H9 (cell line): ENCODE measurements around the gene ACKR4. TPM values are rescaled to one million over a fixed set of nuclear protein-coding genes. Genes with fewer than 3 reads are reported as not detected.

Experiments used
- DNase-seq: peaks from one replicate; pipeline ENCODE4 v3.0.0-alpha.2; 2017
- H2AFZ ChIP-seq: one replicate; pipeline ENCODE4 v1.6.1; 2013; ENCODE audit warnings: mild to moderate bottlenecking, low read length, control low read depth, moderate library complexity
- H2AK5ac ChIP-seq: 2 replicates; pipeline ENCODE4 v1.6.1; 2013; ENCODE audit warnings: low read length, control low read depth, mixed read lengths; ENCODE audit not compliant: insufficient read length
- H2BK120ac ChIP-seq: one replicate; pipeline ENCODE4 v1.6.1; 2013; ENCODE audit warnings: low read depth, mild to moderate bottlenecking, low read length, control low read depth, inconsistent platforms; ENCODE audit not compliant: poor library complexity, severe bottlenecking
- H2BK12ac ChIP-seq: 2 replicates; pipeline ENCODE4 v1.6.1; 2013; ENCODE audit warnings: low read length, control low read depth, mixed read lengths, low read depth; ENCODE audit not compliant: insufficient read length
- H2BK15ac ChIP-seq: 2 replicates; pipeline ENCODE4 v1.6.1; 2013; ENCODE audit warnings: low read depth, low read length, control low read depth
- H2BK20ac ChIP-seq: one replicate; pipeline ENCODE4 v1.6.1; 2013; ENCODE audit warnings: low read depth, mild to moderate bottlenecking, low read length, control low read depth, inconsistent platforms; ENCODE audit not compliant: poor library complexity, severe bottlenecking
- H2BK5ac ChIP-seq: 2 replicates; pipeline ENCODE4 v1.6.1; 2013; ENCODE audit warnings: low read length, control low read depth, mixed read lengths; ENCODE audit not compliant: insufficient read length
- H3K14ac ChIP-seq: 2 replicates; pipeline ENCODE4 v1.6.1; 2013; ENCODE audit warnings: low read length, control low read depth; ENCODE audit not compliant: insufficient read depth
- H3K18ac ChIP-seq: 2 replicates; pipeline ENCODE4 v1.6.1; 2013; ENCODE audit warnings: low read depth, mild to moderate bottlenecking, mixed read lengths, low read length, control low read depth; ENCODE audit not compliant: insufficient read length
- H3K23ac ChIP-seq: 2 replicates; pipeline ENCODE4 v1.6.1; 2013; ENCODE audit warnings: low read length, control low read depth, mixed read lengths, low read depth; ENCODE audit not compliant: insufficient read length
- H3K23me2 ChIP-seq: 2 replicates; pipeline ENCODE4 v1.6.1; 2013; ENCODE audit warnings: low read depth, mild to moderate bottlenecking, mixed read lengths, low read length, control low read depth; ENCODE audit not compliant: insufficient read length, poor library complexity, severe bottlenecking
- H3K27ac ChIP-seq: 2 replicates; pipeline ENCODE4 v1.5.1; 2013; ENCODE audit warnings: low read length, control low read depth, mixed read lengths, low read depth; ENCODE audit not compliant: insufficient read length
- H3K27me3 ChIP-seq: 2 replicates; pipeline ENCODE4 v1.6.1; 2013; ENCODE audit warnings: low read length, control low read depth, inconsistent platforms; ENCODE audit not compliant: insufficient read depth
- H3K4ac ChIP-seq: 2 replicates; pipeline ENCODE4 v1.6.1; 2013; ENCODE audit warnings: low read depth, mild to moderate bottlenecking, control low read depth, inconsistent platforms, low read length, moderate library complexity
- H3K4me1 ChIP-seq: 2 replicates; pipeline ENCODE4 v1.6.1; 2013; ENCODE audit warnings: low read length, control low read depth, inconsistent platforms; ENCODE audit not compliant: insufficient read depth
- H3K4me2 ChIP-seq: 2 replicates; pipeline ENCODE4 v1.6.1; 2013; ENCODE audit warnings: low read length, control low read depth, mixed read lengths; ENCODE audit not compliant: insufficient read length, insufficient read depth
- H3K56ac ChIP-seq: 2 replicates; pipeline ENCODE4 v1.6.1; 2013; ENCODE audit warnings: low read depth, mild to moderate bottlenecking, mixed read lengths, low read length, control low read depth; ENCODE audit not compliant: insufficient read length
- H3K79me1 ChIP-seq: 2 replicates; pipeline ENCODE4 v1.6.1; 2013; ENCODE audit warnings: low read depth, mild to moderate bottlenecking, moderate library complexity, low read length, control low read depth, inconsistent platforms; ENCODE audit not compliant: insufficient read depth, poor library complexity, severe bottlenecking
- H3K79me2 ChIP-seq: 2 replicates; pipeline ENCODE4 v1.6.1; 2013; ENCODE audit warnings: low read length, control low read depth, inconsistent platforms; ENCODE audit not compliant: insufficient read depth
- H3K9ac ChIP-seq: 2 replicates; pipeline ENCODE4 v1.6.1; 2013; ENCODE audit warnings: low read length, control low read depth, mixed read lengths; ENCODE audit not compliant: insufficient read length; ENCODE audit errors: extremely low read depth
- H3K9me3 ChIP-seq: one replicate; pipeline ENCODE4 v1.6.1; 2013; ENCODE audit warnings: low read depth, low read length, inconsistent platforms; ENCODE audit not compliant: control insufficient read depth
- H3T11ph ChIP-seq: one replicate; pipeline ENCODE4 v1.6.1; 2013; ENCODE audit warnings: mild to moderate bottlenecking, low read length, control low read depth, inconsistent platforms
- H4K20me1 ChIP-seq: one replicate; pipeline ENCODE4 v1.6.1; 2013; ENCODE audit not compliant: control insufficient read depth, insufficient read length, insufficient read depth
- H4K5ac ChIP-seq: 2 replicates; pipeline ENCODE4 v1.6.1; 2013; ENCODE audit warnings: low read depth, mild to moderate bottlenecking, mixed read lengths, low read length, control low read depth; ENCODE audit not compliant: insufficient read length
- H4K8ac ChIP-seq: replicated peaks from 2 replicates; pipeline ENCODE4 v1.6.1; 2013; ENCODE audit warnings: low read length, control low read depth, mixed read lengths, low read depth; ENCODE audit not compliant: insufficient read length
- H4K91ac ChIP-seq: 2 replicates; pipeline ENCODE4 v1.6.1; 2013; ENCODE audit warnings: low read depth, mild to moderate bottlenecking, moderate library complexity, mixed read lengths, low read length, control low read depth; ENCODE audit not compliant: insufficient read length
- H3K27ac Mint-ChIP-seq, 3 experiments: 2 replicates in 2 of 3; 3 replicates in 1 of 3; pipeline ENCODE4 v1.8.0; 2020 to 2021; ENCODE audit warnings: mixed read lengths in 3 of 3, mild to moderate bottlenecking in 1 of 3, moderate library complexity in 1 of 3
- H3K27me3 Mint-ChIP-seq: 2 replicates; pipeline ENCODE4 v1.8.0; 2021; ENCODE audit warnings: low read depth, mild to moderate bottlenecking, moderate library complexity, mixed read lengths
- H3K36me3 Mint-ChIP-seq, 3 experiments: 2 replicates in 2 of 3; 3 replicates in 1 of 3; pipeline ENCODE4 v1.8.0; 2020 to 2021; ENCODE audit warnings: low read depth in 3 of 3, mixed read lengths in 3 of 3; ENCODE audit not compliant: insufficient read depth in 1 of 3
- H3K4me1 Mint-ChIP-seq, 2 experiments: 2 replicates each; pipeline ENCODE4 v1.8.0; 2020; ENCODE audit warnings: mixed read lengths in 2 of 2
- H3K4me3 Mint-ChIP-seq, 2 experiments: 2 replicates in 1 of 2; 3 replicates in 1 of 2; pipeline ENCODE4 v1.8.0; 2020 to 2021; ENCODE audit warnings: mild to moderate bottlenecking in 2 of 2, mixed read lengths in 2 of 2, moderate library complexity in 1 of 2
- H3K9me3 Mint-ChIP-seq, 2 experiments: 2 replicates in 1 of 2; 3 replicates in 1 of 2; pipeline ENCODE4 v1.8.0; 2020; ENCODE audit warnings: mild to moderate bottlenecking in 2 of 2, mixed read lengths in 2 of 2, moderate library complexity in 1 of 2
- CTCF ChIP-seq: fragments of 200-600 bp; sonication (generic); conservative IDR thresholded peaks from 3 replicates; pipeline ENCODE4 v1.8.0; 2021; ENCODE audit warnings: antibody characterized with exemption, mild to moderate bottlenecking
- whole genome bisulfite sequencing: extraction: QIAGEN DNeasy Blood & Tissue Kit; methylation state at CpG from one replicate; pipeline ENCODE4 v1.1.7; 2013; ENCODE audit warnings: missing lambda C conversion rate, low lambda C conversion rate, mixed read lengths; ENCODE audit not compliant: insufficient read length; ENCODE audit errors: extremely low coverage; 5-methylcytosine and 5-hydroxymethylcytosine counted together
- total RNA-seq: library from RNA; stranded (reverse); gene quantifications from 2 replicates; pipeline ENCODE4 v1.2.1, GENCODE V29; 2021

Gene ACKR4
- total RNA-seq, 1 experiment from 2014 or later: not detected

- Mint-ChIP-seq H3K4me1 (no peaks in the 10 kb centered on the region), H3K4me3 (no peak overlapping the region), H3K27me3 (no peaks in the 10 kb centered on the region), H3K9me3 (peaks cover 2 to 5% of the 10 kb centered on the region in 2 experiments; a peak in 3 of 5 replicates), H3K27ac (no peak overlapping the region), H3K36me3 (peaks cover 14 to 20% (median 17%) of the 10 kb centered on the region in 3 experiments)
- Histone ChIP-seq H3K9me3 (no peaks in the 10 kb centered on the region), H3K9ac (no peak overlapping the region), H3K4me2 (no peak overlapping the region), H3K56ac (no peak overlapping the region), H3K27ac (no peak overlapping the region), H2BK120ac (no peak overlapping the region), H3K79me2 (no peaks in the 10 kb centered on the region), H2AK5ac (no peak overlapping the region), H3K14ac (no peak overlapping the region), H3K79me1 (no peaks in the 10 kb centered on the region), H4K8ac (no peak overlapping the region), H2AFZ (no peak overlapping the region), H3K23ac (no peak overlapping the region), H3T11ph (no peak overlapping the region), H2BK12ac (no peak overlapping the region), H4K91ac (no peak overlapping the region), H2BK15ac (no peak overlapping the region), H4K20me1 (no peaks in the 10 kb centered on the region), H3K18ac (no peak overlapping the region), H3K4ac (no peak overlapping the region), H2BK5ac (no peak overlapping the region), H4K5ac (no peak overlapping the region), H3K4me1 (no peaks in the 10 kb centered on the region), H3K27me3 (no peaks in the 10 kb centered on the region), H3K23me2 (no peaks in the 10 kb centered on the region), H2BK20ac (no peak overlapping the region)
- TF ChIP-seq CTCF: no peak
- DNase-seq: no peak
- no CpG with 5 or more reads among the region's 3 CpGs for WGBS
Measured at GRCh38 chr3:132615881-132616280, 18.8 kb downstream of the ACKR4 start.
